ENCODE measurements around the gene PIK3R5. TPM values are rescaled to one million over a fixed set of nuclear protein-coding genes. Genes with fewer than 3 reads are reported as not detected.

PIK3R5 gene
- total and polyA plus RNA-seq, 2 donors: 3.1 to 4.6 TPM

GRCh38 chr17:8873801-8874715, 91.4 kb downstream of the PIK3R5 start:
- no peak for DNase-seq (ENCODE audit: extremely low spot score)
- no peak overlapping the region for H3K4me3 ChIP-seq (ENCODE audit: low read depth, low read length)
- H3K4me1 ChIP-seq (ENCODE audit: insufficient read depth): no peaks in the 10 kb centered on the region
- no peak overlapping the region for H3K27ac ChIP-seq (ENCODE audit: low read depth)
- WGBS: 56% methylated on average over 19 of the region's 19 CpGs
- H3K36me3 ChIP-seq (ENCODE audit: insufficient read depth): no peaks in the 10 kb centered on the region

- DNase-seq (ENCODE audit: extremely low spot score): no peak
- H3K4me3 ChIP-seq (ENCODE audit: low read depth, low read length): no peak overlapping the region
- H3K36me3 ChIP-seq (ENCODE audit: insufficient read depth): no peaks in the 10 kb centered on the region
- H3K27ac ChIP-seq (ENCODE audit: low read depth): no peak overlapping the region
- WGBS: 54% methylated on average over 17 of the region's 17 CpGs
- H3K4me1 ChIP-seq (ENCODE audit: insufficient read depth): no peaks in the 10 kb centered on the region
These were observed 92.6 kb downstream of the PIK3R5 start for GRCh38 chr17:8872705-8873435.

GRCh38 chr17:8872036-8872704, 93.3 kb downstream of the PIK3R5 start:
- H3K36me3 ChIP-seq (ENCODE audit: insufficient read depth): no peaks in the 10 kb centered on the region
- no peak overlapping the region for H3K27ac ChIP-seq (ENCODE audit: low read depth)
- no peak overlapping the region for H3K4me3 ChIP-seq (ENCODE audit: low read depth, low read length)
- H3K4me1 ChIP-seq (ENCODE audit: insufficient read depth): no peaks in the 10 kb centered on the region
- no peak for DNase-seq (ENCODE audit: extremely low spot score)
- WGBS: 65% methylated on average over 7 of the region's 7 CpGs

DNA sequence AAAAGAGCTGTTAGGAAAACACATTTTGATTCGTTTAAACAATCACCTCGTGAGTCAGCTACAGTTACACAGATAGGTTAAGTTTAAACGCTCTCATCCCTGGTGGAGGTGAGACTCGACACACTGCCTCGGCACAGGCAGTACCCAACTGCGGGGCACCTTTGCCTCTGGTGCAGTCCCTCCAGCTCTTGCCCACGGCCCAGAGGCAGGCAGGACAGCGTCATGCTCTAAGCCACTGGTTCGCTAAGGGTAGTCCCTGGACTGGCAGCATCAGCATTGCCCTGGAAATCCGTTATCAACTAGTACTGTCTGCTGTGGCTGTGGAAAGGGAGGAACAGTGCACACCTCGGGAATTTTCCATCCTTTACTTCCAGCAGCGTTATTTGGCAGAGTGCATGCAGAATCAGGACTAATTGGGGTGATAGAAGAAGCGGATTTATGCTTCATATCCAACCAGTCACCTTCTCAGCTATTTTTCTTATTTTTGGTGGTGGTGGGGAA, 94.4 kb downstream of the PIK3R5 start:
- Histone ChIP-seq H3K4me3 (ENCODE audit: low read depth, low read length) (no peak overlapping the region), H3K4me1 (ENCODE audit: insufficient read depth) (no peaks in the 10 kb centered on the region), H3K27ac (ENCODE audit: low read depth) (no peak overlapping the region), H3K36me3 (ENCODE audit: insufficient read depth) (no peaks in the 10 kb centered on the region)
- DNase-seq (ENCODE audit: extremely low spot score): no peak
- 81% methylated on average over 13 of the region's 13 CpGs for WGBS

GRCh38 chr17:8870406-8871040, 95.0 kb downstream of the PIK3R5 start:
- H3K4me1 ChIP-seq (ENCODE audit: insufficient read depth): no peaks in the 10 kb centered on the region
- DNase-seq (ENCODE audit: extremely low spot score): no peak
- no peak overlapping the region for H3K4me3 ChIP-seq (ENCODE audit: low read depth, low read length)
- H3K27ac ChIP-seq (ENCODE audit: low read depth): no peak overlapping the region
- 83% methylated on average over 13 of the region's 13 CpGs for WGBS
- no peaks in the 10 kb centered on the region for H3K36me3 ChIP-seq (ENCODE audit: insufficient read depth)

GRCh38 chr17:8869114-8869815, 96.2 kb downstream of the PIK3R5 start:
- H3K4me1 ChIP-seq (ENCODE audit: insufficient read depth): no peaks in the 10 kb centered on the region
- H3K36me3 ChIP-seq (ENCODE audit: insufficient read depth): no peaks in the 10 kb centered on the region
- H3K27ac ChIP-seq (ENCODE audit: low read depth): no peak overlapping the region
- 60% methylated on average over 11 of the region's 11 CpGs for WGBS
- no peak overlapping the region for H3K4me3 ChIP-seq (ENCODE audit: low read depth, low read length)
- DNase-seq (ENCODE audit: extremely low spot score): no peak

DNA sequence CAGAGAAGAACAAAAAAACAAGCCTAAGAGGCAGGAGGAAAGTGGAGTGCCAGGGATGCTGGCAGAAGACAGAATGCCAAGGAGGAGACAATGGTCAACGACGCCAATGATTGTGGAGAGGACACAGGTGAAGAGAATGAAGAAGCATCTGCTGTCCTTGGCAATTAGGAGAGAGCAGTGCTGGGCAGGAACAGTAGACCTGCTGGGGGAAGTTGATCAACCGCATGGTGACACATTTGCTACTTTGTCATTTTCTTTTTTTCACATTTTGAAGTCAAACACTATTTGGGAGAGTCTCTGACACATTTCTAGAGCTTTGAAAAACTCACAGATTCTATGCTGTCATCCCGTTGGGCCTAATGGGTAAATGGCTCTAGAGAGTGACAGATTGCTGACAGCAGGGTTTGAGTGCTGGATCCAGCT, 97.0 kb downstream of the PIK3R5 start:
- Histone ChIP-seq H3K4me1 (ENCODE audit: insufficient read depth) (no peaks in the 10 kb centered on the region), H3K27ac (ENCODE audit: low read depth) (no peak overlapping the region), H3K36me3 (ENCODE audit: insufficient read depth) (no peaks in the 10 kb centered on the region), H3K4me3 (ENCODE audit: low read depth, low read length) (no peak overlapping the region)
- DNase-seq (ENCODE audit: extremely low spot score): no peak
- 87% methylated on average over 4 of the region's 4 CpGs for WGBS

DNA sequence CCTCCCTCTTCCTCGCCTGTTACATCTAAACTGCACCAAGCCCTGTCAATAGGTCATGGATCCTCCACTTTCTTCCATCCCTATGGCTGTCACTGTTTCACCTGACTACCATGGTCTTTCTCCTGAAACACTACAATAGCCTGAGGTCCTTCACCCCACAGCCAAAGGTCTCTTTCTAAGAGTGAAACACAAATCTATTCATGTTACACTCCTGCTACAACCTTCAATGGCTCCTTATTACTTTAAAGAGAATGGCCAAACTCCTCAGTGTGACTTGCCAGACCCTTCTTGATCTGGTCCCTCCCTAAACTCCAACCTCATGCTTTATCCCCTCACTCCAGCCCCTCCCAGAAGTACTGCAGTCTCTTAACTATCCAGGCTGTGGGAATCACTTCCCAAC, 97.4 kb downstream of the PIK3R5 start:
- Histone ChIP-seq H3K4me3 (ENCODE audit: low read depth, low read length) (no peak overlapping the region), H3K36me3 (ENCODE audit: insufficient read depth) (no peaks in the 10 kb centered on the region), H3K27ac (ENCODE audit: low read depth) (no peak overlapping the region), H3K4me1 (ENCODE audit: insufficient read depth) (no peaks in the 10 kb centered on the region)
- 79% methylated on average over 1 of the region's 1 CpG for WGBS
- no peak for DNase-seq (ENCODE audit: extremely low spot score)

GRCh38 chr17:8867361-8867981, 98.0 kb downstream of the PIK3R5 start, which contains the start of gene PIK3R6:
Gene PIK3R6 (minus strand): TSS chr17:8867674. CDS start chr17:8849794, 17,880 bp downstream.
- DNase-seq (ENCODE audit: extremely low spot score): no peak
- 51% methylated on average over 12 of the region's 12 CpGs for WGBS
- Histone ChIP-seq H3K4me3 (ENCODE audit: low read depth, low read length) (no peak within 1 kb of the TSS), H3K27ac (ENCODE audit: low read depth) (no peak within 1 kb of the TSS), H3K36me3 (ENCODE audit: insufficient read depth) (no peaks in the 10 kb centered on the region), H3K4me1 (ENCODE audit: insufficient read depth) (no peaks in the 10 kb centered on the region)

- no peak overlapping the region for H3K4me3 ChIP-seq (ENCODE audit: low read depth, low read length)
- 91% methylated on average over 7 of the region's 7 CpGs for WGBS
- no peak overlapping the region for H3K27ac ChIP-seq (ENCODE audit: low read depth)
- no peaks in the 10 kb centered on the region for H3K4me1 ChIP-seq (ENCODE audit: insufficient read depth)
- no peak for DNase-seq (ENCODE audit: extremely low spot score)
- H3K36me3 ChIP-seq (ENCODE audit: insufficient read depth): no peaks in the 10 kb centered on the region
These were observed 99.7 kb downstream of the PIK3R5 start for GRCh38 chr17:8865811-8866210.

- no peaks in the 10 kb centered on the region for H3K36me3 ChIP-seq (ENCODE audit: insufficient read depth)
- no peak overlapping the region for H3K27ac ChIP-seq (ENCODE audit: low read depth)
- no peaks in the 10 kb centered on the region for H3K4me1 ChIP-seq (ENCODE audit: insufficient read depth)
- no peak for DNase-seq (ENCODE audit: extremely low spot score)
- 40% methylated on average over 6 of the region's 6 CpGs for WGBS
- no peak overlapping the region for H3K4me3 ChIP-seq (ENCODE audit: low read depth, low read length)
These were observed 100.1 kb downstream of the PIK3R5 start for GRCh38 chr17:8865385-8865784.

GRCh38 chr17:8862213-8863056, 103.1 kb downstream of the PIK3R5 start:
- no peak for DNase-seq (ENCODE audit: extremely low spot score)
- Histone ChIP-seq H3K27ac (ENCODE audit: low read depth) (no peak overlapping the region), H3K36me3 (ENCODE audit: insufficient read depth) (no peaks in the 10 kb centered on the region), H3K4me1 (ENCODE audit: insufficient read depth) (no peaks in the 10 kb centered on the region), H3K4me3 (ENCODE audit: low read depth, low read length) (no peak overlapping the region)
- 67% methylated on average over 9 of the region's 9 CpGs for WGBS

Data from urinary bladder (tissue), 4 donors.